ENCODE results near the gene CSF2. TPM values are rescaled to one million over a fixed set of nuclear protein-coding genes. Genes with fewer than 3 reads are reported as not detected.
A peak's percentile ranks its signal among the peaks of the same experiment; 100 is the strongest.

CSF2 gene
- total RNA-seq, 1 donor from 2014 or later = not detected

- intact Hi-C loops (cut with micrococcal nuclease) = no loop called here
- H3K4me1 ChIP-seq = peaks cover 21% of the 10 kb centered on the region
- no peak overlapping the region for H3K4me3 ChIP-seq
- TF ChIP-seq CTCF (IDR thresholded peaks at IDR 0.05; ENCODE audit: borderline replicate concordance) = no peak
- H3K36me3 ChIP-seq = no peaks in the 10 kb centered on the region
- no peaks in the 10 kb centered on the region for H3K9me3 ChIP-seq (replicated peaks)
- no peak for DNase-seq
- no peak overlapping the region for H3K27ac ChIP-seq (replicated peaks)
- H3K27me3 ChIP-seq (ENCODE audit: low read depth) = peaks cover 3% of the 10 kb centered on the region
Observed at GRCh38 chr5:132102101-132102701, 28.6 kb downstream of the CSF2 start.

- Histone ChIP-seq H3K27me3 (ENCODE audit: low read depth) (peaks cover 3% of the 10 kb centered on the region), H3K9me3 (replicated peaks) (no peaks in the 10 kb centered on the region), H3K27ac (replicated peaks) (peak overlapping the region; percentile 48), H3K4me3 (no peak overlapping the region), H3K36me3 (no peaks in the 10 kb centered on the region), H3K4me1 (peaks cover 21% of the 10 kb centered on the region)
- intact Hi-C loops (cut with micrococcal nuclease) = no loop called here
- DNase-seq = no peak
- no peak for TF ChIP-seq CTCF (IDR thresholded peaks at IDR 0.05; ENCODE audit: borderline replicate concordance)
Observed at GRCh38 chr5:132102944-132103331, 29.3 kb downstream of the CSF2 start.

GRCh38 chr5:132103332-132103951, 29.9 kb downstream of the CSF2 start:
- peak; percentile 76 for DNase-seq
- H3K27ac ChIP-seq (replicated peaks) = peak overlapping the region; percentile 48
- no peaks in the 10 kb centered on the region for H3K9me3 ChIP-seq (replicated peaks)
- peaks cover 21% of the 10 kb centered on the region for H3K4me1 ChIP-seq
- no peak overlapping the region for H3K4me3 ChIP-seq
- H3K27me3 ChIP-seq (ENCODE audit: low read depth) = peaks cover 3% of the 10 kb centered on the region
- TF ChIP-seq CTCF (IDR thresholded peaks at IDR 0.05; ENCODE audit: borderline replicate concordance) = no peak
- intact Hi-C loops (cut with micrococcal nuclease) = no loop called here
- H3K36me3 ChIP-seq = no peaks in the 10 kb centered on the region

GRCh38 chr5:132103969-132104391, 30.4 kb downstream of the CSF2 start:
- peaks cover 3% of the 10 kb centered on the region for H3K27me3 ChIP-seq (ENCODE audit: low read depth)
- no peaks in the 10 kb centered on the region for H3K36me3 ChIP-seq
- no peak for DNase-seq
- TF ChIP-seq CTCF (IDR thresholded peaks at IDR 0.05; ENCODE audit: borderline replicate concordance) = no peak
- intact Hi-C loops (cut with micrococcal nuclease) = no loop called here
- H3K4me1 ChIP-seq = peaks cover 21% of the 10 kb centered on the region
- peak overlapping the region; percentile 48 for H3K27ac ChIP-seq (replicated peaks)
- H3K4me3 ChIP-seq = no peak overlapping the region
- H3K9me3 ChIP-seq (replicated peaks) = peaks cover 5% of the 10 kb centered on the region

GRCh38 chr5:132104556-132104955, 31.0 kb downstream of the CSF2 start:
- intact Hi-C loops (cut with micrococcal nuclease) = no loop called here
- Histone ChIP-seq H3K36me3 (no peaks in the 10 kb centered on the region), H3K27me3 (ENCODE audit: low read depth) (peaks cover 3% of the 10 kb centered on the region)

More at GRCh38 chr5:132104556-132104955, 31.0 kb downstream of the CSF2 start:
- H3K4me1 ChIP-seq = peaks cover 21% of the 10 kb centered on the region
- no peak overlapping the region for H3K4me3 ChIP-seq
- DNase-seq = no peak
- H3K9me3 ChIP-seq (replicated peaks) = peaks cover 5% of the 10 kb centered on the region
- TF ChIP-seq CTCF (IDR thresholded peaks at IDR 0.05; ENCODE audit: borderline replicate concordance) = no peak
- no peak overlapping the region for H3K27ac ChIP-seq (replicated peaks)
